IMR-90 (cell line): Measurements from ENCODE around the gene STK31. TPM values are rescaled to one million over a fixed set of nuclear protein-coding genes. Genes with fewer than 3 reads are reported as not detected.

Experiments
- ATAC-seq: fragments of 200-7000 bp; cut with Tn5 transposase; 2 replicates; pipeline ENCODE4 v1.9.1; 2020; ENCODE audit warnings: low read depth, mild to moderate bottlenecking, moderate library complexity
- BruUV-seq: library from RNA; stranded (reverse); fragments of 400-500 nt; replicated peaks from 2 replicates; lab custom pipeline; 2021; lab: Mats Ljungman, UMichigan
- CTCF ChIA-PET: fragments of 300-600 bp; formaldehyde crosslinking; extraction: SDS; loops from one replicate; lab custom pipeline; 2021; ENCODE audit warnings: antibody characterized with exemption; lab: Yijun Ruan, JAX
- POLR2A ChIA-PET: fragments of 300-600 bp; sonication (Branson Sonifier 250); formaldehyde crosslinking; loops from one replicate; lab custom pipeline; 2022; ENCODE audit warnings: antibody characterized with exemption; ENCODE audit not compliant: unreplicated experiment; lab: Charles Lee
- DNase-seq: peaks from one replicate; pipeline ENCODE4 v3.0.0; 2013
- H2AFZ ChIP-seq: replicated peaks from 2 replicates; pipeline ENCODE3; 2013; ENCODE audit warnings: low read length, mild to moderate bottlenecking; ENCODE audit not compliant: poor library complexity
- H2AK5ac ChIP-seq: 2 replicates; pipeline ENCODE4 v1.6.1; 2013; ENCODE audit warnings: low read depth, low read length, inconsistent platforms
- H2AK9ac ChIP-seq: replicated peaks from 2 replicates; pipeline ENCODE3; 2013; ENCODE audit warnings: mild to moderate bottlenecking, low read depth, low read length, moderate library complexity; ENCODE audit not compliant: poor library complexity
- H2BK120ac ChIP-seq: 2 replicates; pipeline ENCODE4 v1.6.1; 2013; ENCODE audit warnings: low read depth, low read length, inconsistent platforms
- H2BK15ac ChIP-seq: 3 replicates; pipeline ENCODE4 v1.6.1; 2013; ENCODE audit warnings: low read depth, low read length, inconsistent platforms
- H2BK20ac ChIP-seq: 2 replicates; pipeline ENCODE4 v1.6.1; 2013; ENCODE audit warnings: low read depth, mild to moderate bottlenecking, inconsistent platforms, low read length, moderate library complexity
- H2BK5ac ChIP-seq: 2 replicates; pipeline ENCODE4 v1.6.1; 2013; ENCODE audit warnings: mild to moderate bottlenecking, low read depth, low read length, inconsistent platforms; ENCODE audit not compliant: poor library complexity, severe bottlenecking
- H3K14ac ChIP-seq: replicated peaks from 2 replicates; pipeline ENCODE4 v1.6.1; 2013; ENCODE audit warnings: low read depth, low read length, inconsistent platforms
- H3K18ac ChIP-seq: 2 replicates; pipeline ENCODE4 v1.6.1; 2013; ENCODE audit warnings: low read depth, low read length, control low read depth
- H3K23ac ChIP-seq: 2 replicates; pipeline ENCODE4 v1.6.1; 2013; ENCODE audit warnings: low read depth, low read length, inconsistent platforms
- H3K27ac ChIP-seq: 2 replicates; pipeline ENCODE4 v1.5.1; 2013; ENCODE audit warnings: mild to moderate bottlenecking, control low read depth, low read length; ENCODE audit not compliant: insufficient read depth
- H3K27me3 ChIP-seq: 2 replicates; pipeline ENCODE4 v1.6.1; 2013; ENCODE audit warnings: low read length; ENCODE audit not compliant: control insufficient read depth, insufficient read depth
- H3K36me3 ChIP-seq: 2 replicates; pipeline ENCODE4 v1.6.1; 2013; ENCODE audit warnings: low read length, mixed read lengths; ENCODE audit not compliant: control insufficient read depth, insufficient read depth
- H3K4ac ChIP-seq: 2 replicates; pipeline ENCODE4 v1.6.1; 2013; ENCODE audit warnings: low read depth, low read length, inconsistent platforms
- H3K4me1 ChIP-seq: 2 replicates; pipeline ENCODE4 v1.6.1; 2013; ENCODE audit warnings: low read length, mixed read lengths; ENCODE audit not compliant: control insufficient read depth, insufficient read depth
- H3K4me2 ChIP-seq: 2 replicates; pipeline ENCODE4 v1.6.1; 2013; ENCODE audit warnings: low read depth, mild to moderate bottlenecking, control low read depth, low read length, moderate library complexity
- H3K4me3 ChIP-seq: 2 replicates; pipeline ENCODE4 v1.5.1; 2013; ENCODE audit warnings: low read depth, mild to moderate bottlenecking, control low read depth, low read length, moderate library complexity; ENCODE audit not compliant: insufficient read depth
- H3K56ac ChIP-seq: 2 replicates; pipeline ENCODE4 v1.6.1; 2013; ENCODE audit warnings: low read length, inconsistent platforms; ENCODE audit not compliant: insufficient read depth; ENCODE audit errors: extremely low read depth
- H3K79me1 ChIP-seq, 2 experiments: 2 replicates each; pipeline ENCODE4 v1.6.1; 2013; ENCODE audit warnings: low read length in 2 of 2, inconsistent platforms in 1 of 2, low read depth in 1 of 2
- H3K9ac ChIP-seq: 2 replicates; pipeline ENCODE4 v1.6.1; 2013; ENCODE audit warnings: low read depth, low read length, control low read depth
- H3K9me1 ChIP-seq: 2 replicates; pipeline ENCODE4 v1.6.1; 2013; ENCODE audit warnings: low read length, inconsistent platforms; ENCODE audit not compliant: insufficient read depth
- H3K9me3 ChIP-seq: 2 replicates; pipeline ENCODE4 v1.6.1; 2013; ENCODE audit warnings: low read length; ENCODE audit not compliant: control insufficient read depth, insufficient read depth
- H4K20me1 ChIP-seq: 2 replicates; pipeline ENCODE4 v1.6.1; 2013; ENCODE audit warnings: low read length, inconsistent platforms; ENCODE audit not compliant: insufficient read depth
- H4K5ac ChIP-seq: 2 replicates; pipeline ENCODE4 v1.6.1; 2013; ENCODE audit warnings: mild to moderate bottlenecking, low read depth, low read length, control low read depth
- H4K8ac ChIP-seq, 2 experiments: 2 replicates each; pipeline ENCODE4 v1.6.1; 2013; ENCODE audit warnings: low read depth in 2 of 2, low read length in 2 of 2, control low read depth in 1 of 2, inconsistent platforms in 1 of 2
- H4K91ac ChIP-seq: 2 replicates; pipeline ENCODE4 v1.6.1; 2013; ENCODE audit warnings: low read depth, low read length, inconsistent platforms; ENCODE audit not compliant: insufficient read depth
- BHLHE40 ChIP-seq: fragments of 150-350 bp; IDR thresholded peaks from 2 replicates; pipeline ENCODE4 v1.6.1; 2016; ENCODE audit warnings: mild to moderate bottlenecking, low read depth, low read length
- CEBPB ChIP-seq: IDR thresholded peaks from 2 replicates; pipeline ENCODE4 v1.6.1; 2012; ENCODE audit warnings: low read depth, low read length, improper control_type of control experiment
- CHD1 ChIP-seq: IDR thresholded peaks from 2 replicates; pipeline ENCODE4 v1.6.1; 2012; ENCODE audit warnings: low read depth, low read length, improper control_type of control experiment
- CTCF ChIP-seq: conservative IDR thresholded peaks from 2 replicates; pipeline ENCODE4 v1.5.1; 2012; ENCODE audit warnings: mild to moderate bottlenecking, low read depth, low read length, improper control_type of control experiment
- FOS ChIP-seq: fragments of 150-350 bp; IDR thresholded peaks from 2 replicates; pipeline ENCODE4 v1.6.1; 2016; ENCODE audit warnings: low read depth, low read length
- MAFK ChIP-seq: IDR thresholded peaks from 2 replicates; pipeline ENCODE4 v1.6.1; 2012; ENCODE audit warnings: low read depth, low read length, improper control_type of control experiment
- MAZ ChIP-seq: IDR thresholded peaks from 2 replicates; pipeline ENCODE4 v1.6.1; 2012; ENCODE audit warnings: low read depth, mild to moderate bottlenecking, low read length, improper control_type of control experiment, moderate library complexity, borderline replicate concordance
- MXI1 ChIP-seq: IDR thresholded peaks from 2 replicates; pipeline ENCODE4 v1.6.1; 2012; ENCODE audit warnings: low read depth, mild to moderate bottlenecking, low read length, moderate library complexity, borderline replicate concordance
- NFE2L2 ChIP-seq: fragments of 150-350 bp; IDR thresholded peaks from 2 replicates; pipeline ENCODE4 v1.6.1; 2016; ENCODE audit warnings: low read depth, mild to moderate bottlenecking, low read length
- POLR2A ChIP-seq: IDR thresholded peaks from 2 replicates; pipeline ENCODE4 v1.6.1; 2012; ENCODE audit warnings: mild to moderate bottlenecking, low read depth, low read length
- RAD21 ChIP-seq: IDR thresholded peaks from 2 replicates; pipeline ENCODE4 v1.6.1; 2012; ENCODE audit warnings: low read length, improper control_type of control experiment
- RCOR1 ChIP-seq: IDR thresholded peaks from 2 replicates; pipeline ENCODE4 v1.6.1; 2012; ENCODE audit warnings: mild to moderate bottlenecking, low read length, improper control_type of control experiment; ENCODE audit not compliant: insufficient replicate concordance
- RFX5 ChIP-seq: IDR thresholded peaks from 2 replicates; pipeline ENCODE4 v1.8.0; 2012; ENCODE audit warnings: low read depth, mild to moderate bottlenecking, low read length, moderate library complexity
- SMC3 ChIP-seq: fragments of 150-350 bp; IDR thresholded peaks from 2 replicates; pipeline ENCODE4 v1.6.1; 2016; ENCODE audit warnings: low read depth, mild to moderate bottlenecking, antibody characterized with exemption, low read length, moderate library complexity
- USF2 ChIP-seq: fragments of 150-350 bp; IDR thresholded peaks from 2 replicates; pipeline ENCODE4 v1.6.1; 2017; ENCODE audit warnings: mild to moderate bottlenecking, antibody characterized with exemption, low read length, low read depth
- WGBS, 2 experiments: methylation state at CpG; one replicate each; pipeline versions ENCODE4 v1.1.5 to v1.1.7; 2013; ENCODE audit warnings: missing lambda C conversion rate in 2 of 2; ENCODE audit not compliant: insufficient read length in 1 of 2; ENCODE audit errors: extremely low coverage in 2 of 2; 5-methylcytosine and 5-hydroxymethylcytosine counted together
- dilution Hi-C: fragments of 300-500 bp; cut with HindIII; formaldehyde crosslinking; loops from one replicate; pipeline ENCODE4 v1.14.3; 2018; ENCODE audit warnings: low sequenced_read_pairs; ENCODE audit not compliant: unreplicated experiment
- in situ Hi-C: fragments of 300-500 bp; cut with MboI; formaldehyde crosslinking; loops from 3 replicates; pipeline ENCODE4 v1.14.3; 2019; ENCODE audit warnings: low sequenced_read_pairs, inconsistent platforms, mixed read lengths
- intact Hi-C: fragments of 100-400 bp; cut with micrococcal nuclease; formaldehyde crosslinking; loops from 2 replicates; pipeline ENCODE4 v1.10.0; 2022
- polyA plus RNA-seq, 3 experiments: library from polyadenylated mRNA; depleted of rRNA; stranded (reverse); fragments of >200 nt; gene quantifications; 2 replicates each; pipeline ENCODE4 v1.2.3, GENCODE V29; 2012; ENCODE audit warnings: low replicate concordance in 1 of 3
- total RNA-seq: library from RNA; depleted of rRNA; stranded (reverse); fragments of >200 nt; gene quantifications from 2 replicates; pipeline ENCODE4 v1.2.3, GENCODE V29; 2012

Gene STK31
- total and polyA plus RNA-seq, 2 of the 4 experiments (the other 2 are of a cell fraction): not detected

DNA sequence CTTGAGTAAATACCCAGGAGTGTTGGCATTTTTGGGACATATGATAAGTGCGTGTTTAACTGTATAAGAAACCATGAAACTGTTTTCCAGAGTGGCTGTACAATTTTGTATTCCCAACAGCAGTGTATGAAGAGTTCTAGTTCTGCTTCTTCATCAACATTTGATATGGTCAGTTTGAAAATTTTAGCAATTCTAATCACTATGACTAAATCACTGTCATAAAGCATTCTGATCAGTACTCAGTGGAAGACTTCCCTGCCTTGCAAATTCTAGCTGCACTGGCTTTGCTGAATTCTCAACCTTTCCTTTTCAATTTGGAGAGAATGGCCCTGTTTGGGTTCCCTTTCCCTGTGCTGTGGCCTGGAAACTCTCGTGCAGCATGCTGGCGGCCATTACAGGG is 48.6 kb upstream of the STK31 start:
- in situ Hi-C loops (no loop called here), dilution Hi-C loops (no loop called here), intact Hi-C loops (no loop called here)
- Histone ChIP-seq H3K27me3 (no peaks in the 10 kb centered on the region), H2BK15ac (no peak overlapping the region), H3K23ac (no peak overlapping the region), H4K8ac (no peak overlapping the region), H3K4me1 (peaks cover 1% of the 10 kb centered on the region; the same call in 1 of the 2 replicates), H3K9ac (no peak overlapping the region), H3K27ac (no peak overlapping the region), H3K4me3 (no peak overlapping the region), H2AK9ac (no peak overlapping the region), H3K56ac (no peak overlapping the region), H4K91ac (no peak overlapping the region), H2AK5ac (no peak overlapping the region), H2AFZ (no peak overlapping the region), H3K4me2 (no peak overlapping the region), H3K79me1 (no peaks in the 10 kb centered on the region), H2BK5ac (no peak overlapping the region), H2BK20ac (no peak overlapping the region), H3K9me1 (no peaks in the 10 kb centered on the region), H4K20me1 (no peaks in the 10 kb centered on the region), H4K5ac (no peak overlapping the region), H3K4ac (no peak overlapping the region), H2BK120ac (no peak overlapping the region), H3K18ac (no peak overlapping the region), H3K14ac (no peak overlapping the region), H3K36me3 (no peaks in the 10 kb centered on the region), H3K9me3 (peaks cover 2% of the 10 kb centered on the region; the same call in 1 of the 2 replicates)
- ChIA-PET CTCF (no interaction called here), POLR2A (no interaction called here)
- no CpG with 5 or more reads among the region's 3 CpGs for WGBS, 2 experiments
- TF ChIP-seq USF2 (no peak), RCOR1 (no peak), MXI1 (no peak), RFX5 (no peak), CTCF (no peak), MAFK (no peak), POLR2A (no peak), CHD1 (no peak), SMC3 (no peak), MAZ (no peak), NFE2L2 (no peak), BHLHE40 (no peak), CEBPB (no peak), FOS (no peak), RAD21 (no peak)
- no TSS peak for BruUV-seq
- no peak for DNase-seq
- ATAC-seq: no peak
